A549 treated with CpdA at 1 μM for 4 hours (cell line): Measurements from ENCODE around the gene NINJ1. TPM values are rescaled to one million over a fixed set of nuclear protein-coding genes. Genes with fewer than 3 reads are reported as not detected.

ENCODE experiments used
- total RNA-seq: library from RNA; stranded (reverse); fragments of 200-300 nt; extraction: Qiagen RNA extraction; gene quantifications from 5 replicates; pipeline ENCODE4 v1.2.3, GENCODE V29; 2022; ENCODE audit warnings: low read depth

The NINJ1 gene
- total RNA-seq: 61.6 to 101 TPM (median 80.2 TPM) in 5 replicates

GRCh38 chr9:93134015-93134739, at the start of gene NINJ1:
NINJ1 (minus strand) TSS chr9:93134251; CDS start chr9:93134217, 34 bp downstream.

GRCh38 chr9:93096131-93096802, 37.8 kb downstream of the NINJ1 start, which contains the start of gene CARD19:
CARD19 (plus strand) TSS chr9:93096217; CDS start chr9:93096346, 129 bp downstream.

Other genes with a start within 250 kb of the NINJ1 start
- gene FGD3, start 186.7 kb downstream of the NINJ1 start, total RNA-seq: 0.17 to 0.44 TPM (median 0.24 TPM) in 5 replicates
- 0.50 to 0.62 TPM (median 0.54 TPM) in 5 replicates for gene SUSD3, start 75.5 kb downstream of the NINJ1 start, total RNA-seq
- 44.5 to 68.1 TPM (median 63.3 TPM) in 5 replicates for gene CARD19, start 38.0 kb downstream of the NINJ1 start, total RNA-seq
- gene WNK2, start 49.9 kb upstream of the NINJ1 start, total RNA-seq: 5.9 to 7.7 TPM (median 6.6 TPM) in 5 replicates